ENCODE measurements around the gene MMEL1. TPM values are rescaled to one million over a fixed set of nuclear protein-coding genes. Genes with fewer than 3 reads are reported as not detected.

Gene MMEL1
- total and polyA plus RNA-seq, 2 of the 13 experiments (the other 11 are each of a cell fraction or from before 2014, with no cell fraction given): 0.48 TPM; not detected in 1

GRCh38 chr1:2597441-2598328 lies 35.1 kb downstream of the MMEL1 start:
- in situ Hi-C loops (cut with HindIII; ENCODE audit: extremely low pct_ligation_motif_present, low pct_unique_long_range_greater_than_20kb) (no loop called here), intact Hi-C loops (cut with micrococcal nuclease; ENCODE audit: unreplicated experiment) (no loop called here)
- H3K4me3 ChIP-seq (replicated peaks in 1 of 3; ENCODE audit: insufficient read depth in 1 of 3, low read depth in 2 of 3, low read length in 3 of 3): no peak overlapping the region
- TF ChIP-seq ZNF766 (CRISPR knock-in tag; IDR thresholded peaks at IDR 0.05; ENCODE audit: borderline replicate concordance): no peak
- 0 out of 2 replicates have a peak, but pooled peaks have one; percentile 37 for TF ChIP-seq ZNF263 (CRISPR knock-in tag; IDR thresholded peaks at IDR 0.05)
- TF ChIP-seq SMYD3 (CRISPR knock-in tag; IDR thresholded peaks at IDR 0.05): no peak
- TF ChIP-seq ATRX (CRISPR knock-in tag; IDR thresholded peaks at IDR 0.05; ENCODE audit: borderline replicate concordance): no peak
- H3K4me1 ChIP-seq (ENCODE audit: insufficient read depth, low read length): peaks cover 12% of the 10 kb centered on the region
- no peaks in the 10 kb centered on the region for H3K36me3 ChIP-seq (replicated peaks in 1 of 2; ENCODE audit: control insufficient read depth in 1 of 2, insufficient read depth in 2 of 2, low read length in 2 of 2)
- no TSS peak for BruUV-seq (replicated peaks)
- FAIRE-seq: no peak
- peaks cover 8 to 63% of the 10 kb centered on the region in 2 experiments; a peak in 4 of 5 replicates for H3K27me3 ChIP-seq (ENCODE audit: control insufficient read depth in 1 of 2, insufficient read depth in 2 of 2, low read length in 2 of 2)
- ChIA-PET POLR2A (no interaction called here), CTCF (ENCODE audit: low intra/inter-chr PET ratio, low total read pairs) (no interaction called here)
- 29% methylated on average over 24 of the region's 34 CpGs for WGBS (ENCODE audit: low lambda C conversion rate)
- H3K79me2 ChIP-seq (ENCODE audit: insufficient read depth, low read length): no peaks in the 10 kb centered on the region
- H3K27ac ChIP-seq (ENCODE audit: extremely low read length, insufficient read depth, low read length): no peak overlapping the region
- no peak overlapping the region for H3K9ac ChIP-seq (ENCODE audit: insufficient read depth, low read depth, low read length)
- H2AFZ ChIP-seq (ENCODE audit: low read length): no peak overlapping the region
- no peaks in the 10 kb centered on the region for H3K9me3 ChIP-seq (ENCODE audit: low read length)
- no peak for DNase-seq (ENCODE audit: low spot score)
- H3K4me2 ChIP-seq (ENCODE audit: low read depth, low read length): no peak overlapping the region
- ATAC-seq: no peak
- no peaks in the 10 kb centered on the region for H4K20me1 ChIP-seq (ENCODE audit: insufficient read depth, low read length)

GRCh38 chr1:2596530-2597333 lies 36.1 kb downstream of the MMEL1 start:
- no peak for DNase-seq (ENCODE audit: low spot score)
- POLR2A ChIA-PET: no interaction called here
- H3K27me3 ChIP-seq (ENCODE audit: control insufficient read depth in 1 of 2, insufficient read depth in 2 of 2, low read length in 2 of 2): peaks cover 8 to 56% of the 10 kb centered on the region in 2 experiments; a peak in 4 of 5 replicates
- no peak overlapping the region for H3K4me2 ChIP-seq (ENCODE audit: low read depth, low read length)
- no peak overlapping the region for H3K4me3 ChIP-seq (replicated peaks in 1 of 3; ENCODE audit: insufficient read depth in 1 of 3, low read depth in 2 of 3, low read length in 3 of 3)
- H3K9ac ChIP-seq (ENCODE audit: insufficient read depth, low read depth, low read length): no peak overlapping the region
- WGBS (ENCODE audit: low lambda C conversion rate): 67% methylated on average over 8 of the region's 28 CpGs
- H2AFZ ChIP-seq (ENCODE audit: low read length): no peak overlapping the region
- intact Hi-C loops (cut with micrococcal nuclease; ENCODE audit: unreplicated experiment) (no loop called here), in situ Hi-C loops (cut with HindIII; ENCODE audit: extremely low pct_ligation_motif_present, low pct_unique_long_range_greater_than_20kb) (no loop called here)
- H3K27ac ChIP-seq (ENCODE audit: extremely low read length, insufficient read depth, low read length): no peak overlapping the region
- no peaks in the 10 kb centered on the region for H3K79me2 ChIP-seq (ENCODE audit: insufficient read depth, low read length)
- H3K36me3 ChIP-seq (replicated peaks in 1 of 2; ENCODE audit: control insufficient read depth in 1 of 2, insufficient read depth in 2 of 2, low read length in 2 of 2): no peaks in the 10 kb centered on the region
- no peak for FAIRE-seq
- no peaks in the 10 kb centered on the region for H4K20me1 ChIP-seq (ENCODE audit: insufficient read depth, low read length)
- CTCF ChIA-PET (ENCODE audit: low intra/inter-chr PET ratio, low total read pairs): no interaction called here
- no peak for ATAC-seq
- no TSS peak for BruUV-seq (replicated peaks)
- peaks cover 12% of the 10 kb centered on the region for H3K4me1 ChIP-seq (ENCODE audit: insufficient read depth, low read length)
- no peaks in the 10 kb centered on the region for H3K9me3 ChIP-seq (ENCODE audit: low read length)
- TF ChIP-seq FIP1L1 (IDR thresholded peaks at IDR 0.05; ENCODE audit: borderline replicate concordance, insufficient read depth, low read depth, low read length) (no peak), IRF9 (CRISPR knock-in tag; IDR thresholded peaks at IDR 0.05; ENCODE audit: borderline replicate concordance) (no peak), MTERF4 (CRISPR knock-in tag; IDR thresholded peaks at IDR 0.05) (no peak), ZNF558 (CRISPR knock-in tag; IDR thresholded peaks at IDR 0.05; ENCODE audit: borderline replicate concordance) (no peak), HOXA7 (CRISPR knock-in tag; IDR thresholded peaks at IDR 0.05) (no peak), NKX3-1 (CRISPR knock-in tag; IDR thresholded peaks at IDR 0.05) (no peak), MED8 (CRISPR knock-in tag; IDR thresholded peaks at IDR 0.05; ENCODE audit: insufficient replicate concordance) (no peak), EEA1 (CRISPR knock-in tag; IDR thresholded peaks at IDR 0.05; ENCODE audit: borderline replicate concordance) (no peak), JUND (CRISPR knock-in tag; IDR thresholded peaks at IDR 0.05) (no peak), ZFP36 (IDR thresholded peaks at IDR 0.05; ENCODE audit: borderline replicate concordance, low read depth, low read length, partially characterized antibody) (no peak)

Data from HepG2 (cell line).